ENCODE measurements around the gene SLC8A1. TPM values are rescaled to one million over a fixed set of nuclear protein-coding genes. Genes with fewer than 3 reads are reported as not detected.

Gene SLC8A1
- 100 to 1,000 TPM in 1 of 3 donors, 10 to 100 TPM in 1, 1 to 10 TPM in 1; 6.0 to 164 (median 17.0) TPM for total RNA-seq
- long read RNA-seq, donor 1, partial matches to known transcripts, result 6 of 12 reads
- long read RNA-seq, donor 1, other reads (novel, unspliced or antisense), result 6 of 12 reads
- long read RNA-seq, donor 2, partial matches to known transcripts, result 1 of 1 reads
- long read RNA-seq, donor 2, other reads (novel, unspliced or antisense), result 0 of 1 reads

- DNase-seq (peak in 1 of 3 donors; percentile 31), ATAC-seq (peak; percentile 45)
- Histone ChIP-seq H3K36me3 (ENCODE audit: low read depth) (no peaks in the 10 kb centered on the region), H3K4me1 (ENCODE audit: low read depth) (no peaks in the 10 kb centered on the region), H3K9me3 (no peaks in the 10 kb centered on the region), H3K4me3 (no peak within 1 kb of the TSS)
- intact Hi-C loops (cut with DNase I, micrococcal nuclease), result loop anchor here in 1 of 2 donors (10.0 kb wide), 1 partner anchor 103 kb away; no protein-coding TSS in a partner anchor
- TF ChIP-seq, protein P1, sequence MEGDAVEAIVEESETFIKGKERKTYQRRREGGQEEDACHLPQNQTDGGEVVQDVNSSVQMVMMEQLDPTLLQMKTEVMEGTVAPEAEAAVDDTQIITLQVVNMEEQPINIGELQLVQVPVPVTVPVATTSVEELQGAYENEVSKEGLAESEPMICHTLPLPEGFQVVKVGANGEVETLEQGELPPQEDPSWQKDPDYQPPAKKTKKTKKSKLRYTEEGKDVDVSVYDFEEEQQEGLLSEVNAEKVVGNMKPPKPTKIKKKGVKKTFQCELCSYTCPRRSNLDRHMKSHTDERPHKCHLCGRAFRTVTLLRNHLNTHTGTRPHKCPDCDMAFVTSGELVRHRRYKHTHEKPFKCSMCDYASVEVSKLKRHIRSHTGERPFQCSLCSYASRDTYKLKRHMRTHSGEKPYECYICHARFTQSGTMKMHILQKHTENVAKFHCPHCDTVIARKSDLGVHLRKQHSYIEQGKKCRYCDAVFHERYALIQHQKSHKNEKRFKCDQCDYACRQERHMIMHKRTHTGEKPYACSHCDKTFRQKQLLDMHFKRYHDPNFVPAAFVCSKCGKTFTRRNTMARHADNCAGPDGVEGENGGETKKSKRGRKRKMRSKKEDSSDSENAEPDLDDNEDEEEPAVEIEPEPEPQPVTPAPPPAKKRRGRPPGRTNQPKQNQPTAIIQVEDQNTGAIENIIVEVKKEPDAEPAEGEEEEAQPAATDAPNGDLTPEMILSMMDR (IDR thresholded peaks at IDR 0.05), result no peak
Observed at GRCh38 chr2:40451918-40452605, at the start of gene SLC8A1. Gene SLC8A1, minus strand, starts transcription at chr2:40452090.

- ATAC-seq, result no peak
- intact Hi-C loops (cut with DNase I, micrococcal nuclease), result no loop called here
- no peaks in the 10 kb centered on the region for H3K9me3 ChIP-seq
- TF ChIP-seq, protein P1 (IDR thresholded peaks at IDR 0.05), result no peak
- H3K4me3 ChIP-seq, result no peak overlapping the region
- H3K4me1 ChIP-seq (ENCODE audit: low read depth), result no peaks in the 10 kb centered on the region
- DNase-seq, result no peak
- H3K36me3 ChIP-seq (ENCODE audit: low read depth), result no peaks in the 10 kb centered on the region
Observed at GRCh38 chr2:40499437-40499836, 47.5 kb upstream of the SLC8A1 start.

GRCh38 chr2:40497251-40497859 is 45.5 kb upstream of the SLC8A1 start:
- ATAC-seq, result no peak
- no peak for DNase-seq
- no peaks in the 10 kb centered on the region for H3K4me1 ChIP-seq (ENCODE audit: low read depth)
- no peak overlapping the region for H3K4me3 ChIP-seq
- TF ChIP-seq, protein P1 (IDR thresholded peaks at IDR 0.05), result no peak
- no peaks in the 10 kb centered on the region for H3K36me3 ChIP-seq (ENCODE audit: low read depth)
- intact Hi-C loops (cut with DNase I, micrococcal nuclease), result no loop called here
- H3K9me3 ChIP-seq, result no peaks in the 10 kb centered on the region

DNA sequence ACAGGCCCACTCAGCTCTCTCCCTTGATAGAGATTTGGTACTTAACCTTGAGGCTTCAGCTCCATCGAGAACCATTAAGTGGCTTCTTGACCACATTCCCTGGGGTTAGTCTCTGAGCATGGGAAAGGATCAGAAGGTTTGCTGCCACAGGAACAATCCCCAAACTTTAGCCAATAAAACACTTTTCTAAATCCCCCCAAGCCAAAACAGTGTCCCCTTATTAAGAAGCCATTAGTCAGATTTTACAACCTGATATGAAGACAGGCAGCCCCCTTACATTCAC is 37.7 kb upstream of the SLC8A1 start:
- H3K4me3 ChIP-seq, result no peak overlapping the region

DNA sequence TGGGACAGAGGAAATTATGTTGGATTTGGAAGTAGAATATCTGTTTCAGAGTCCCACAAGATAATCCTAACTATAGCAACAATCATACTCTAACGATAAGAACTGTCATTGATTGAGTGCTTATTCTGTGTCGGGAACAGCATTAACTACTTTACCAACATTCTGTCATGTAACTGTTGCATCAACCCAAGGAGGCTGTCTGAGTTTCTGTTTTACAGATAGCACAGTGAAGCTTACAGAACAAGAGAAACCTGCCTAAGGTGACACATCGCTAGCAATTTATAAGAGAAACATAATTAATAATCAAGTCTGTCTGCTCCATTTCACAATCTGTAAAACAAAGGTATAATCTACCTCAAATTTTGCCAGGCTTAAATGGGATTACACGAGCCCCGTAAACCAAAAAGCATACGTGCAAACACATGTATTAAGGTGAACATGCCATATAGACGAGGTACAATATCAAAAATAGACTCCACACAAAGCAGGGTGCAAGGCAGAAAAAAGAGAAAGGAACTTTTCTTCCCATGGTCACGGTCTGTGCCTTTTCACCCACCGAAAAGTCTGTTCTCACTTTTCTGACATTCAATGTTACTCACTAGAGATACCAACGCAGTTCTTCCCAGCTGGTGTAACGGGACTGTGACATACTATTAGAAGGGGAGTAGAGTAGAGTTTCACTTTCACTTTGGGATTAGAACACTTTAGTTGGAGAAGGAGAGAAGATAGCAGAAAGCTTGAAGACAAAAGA is 37.2 kb upstream of the SLC8A1 start:
- ATAC-seq (peak; percentile 36), DNase-seq (no peak)
- H3K36me3 ChIP-seq (ENCODE audit: low read depth), result no peaks in the 10 kb centered on the region
- no peaks in the 10 kb centered on the region for H3K4me1 ChIP-seq (ENCODE audit: low read depth)
- TF ChIP-seq, protein P1 (IDR thresholded peaks at IDR 0.05), result no peak
- intact Hi-C loops (cut with DNase I, micrococcal nuclease), result no loop called here
- H3K4me3 ChIP-seq, result no peak overlapping the region
- H3K9me3 ChIP-seq, result no peaks in the 10 kb centered on the region

More for the DNA sequence above, 37.7 kb upstream of the SLC8A1 start:
- ATAC-seq, result no peak
- intact Hi-C loops (cut with DNase I, micrococcal nuclease), result no loop called here
- no peak for DNase-seq
- Histone ChIP-seq H3K9me3 (no peaks in the 10 kb centered on the region), H3K4me1 (ENCODE audit: low read depth) (no peaks in the 10 kb centered on the region), H3K36me3 (ENCODE audit: low read depth) (no peaks in the 10 kb centered on the region)
- TF ChIP-seq, protein P1 (IDR thresholded peaks at IDR 0.05), result no peak
